GM12872 (cell line): ENCODE results near the gene FUS.

Source experiments
- TF ChIP-seq, protein P1 (sequence below): IDR thresholded peaks from 3 replicates; pipeline ENCODE4 v1.5.1; 2011; ENCODE audit warnings: low read depth, mild to moderate bottlenecking, low read length, moderate library complexity; ENCODE audit not compliant: insufficient read depth

The FUS gene

GRCh38 chr16:31221357-31222160 lies 41.6 kb downstream of the FUS start:
- TF ChIP-seq, protein P1, sequence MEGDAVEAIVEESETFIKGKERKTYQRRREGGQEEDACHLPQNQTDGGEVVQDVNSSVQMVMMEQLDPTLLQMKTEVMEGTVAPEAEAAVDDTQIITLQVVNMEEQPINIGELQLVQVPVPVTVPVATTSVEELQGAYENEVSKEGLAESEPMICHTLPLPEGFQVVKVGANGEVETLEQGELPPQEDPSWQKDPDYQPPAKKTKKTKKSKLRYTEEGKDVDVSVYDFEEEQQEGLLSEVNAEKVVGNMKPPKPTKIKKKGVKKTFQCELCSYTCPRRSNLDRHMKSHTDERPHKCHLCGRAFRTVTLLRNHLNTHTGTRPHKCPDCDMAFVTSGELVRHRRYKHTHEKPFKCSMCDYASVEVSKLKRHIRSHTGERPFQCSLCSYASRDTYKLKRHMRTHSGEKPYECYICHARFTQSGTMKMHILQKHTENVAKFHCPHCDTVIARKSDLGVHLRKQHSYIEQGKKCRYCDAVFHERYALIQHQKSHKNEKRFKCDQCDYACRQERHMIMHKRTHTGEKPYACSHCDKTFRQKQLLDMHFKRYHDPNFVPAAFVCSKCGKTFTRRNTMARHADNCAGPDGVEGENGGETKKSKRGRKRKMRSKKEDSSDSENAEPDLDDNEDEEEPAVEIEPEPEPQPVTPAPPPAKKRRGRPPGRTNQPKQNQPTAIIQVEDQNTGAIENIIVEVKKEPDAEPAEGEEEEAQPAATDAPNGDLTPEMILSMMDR: no peak

DNA sequence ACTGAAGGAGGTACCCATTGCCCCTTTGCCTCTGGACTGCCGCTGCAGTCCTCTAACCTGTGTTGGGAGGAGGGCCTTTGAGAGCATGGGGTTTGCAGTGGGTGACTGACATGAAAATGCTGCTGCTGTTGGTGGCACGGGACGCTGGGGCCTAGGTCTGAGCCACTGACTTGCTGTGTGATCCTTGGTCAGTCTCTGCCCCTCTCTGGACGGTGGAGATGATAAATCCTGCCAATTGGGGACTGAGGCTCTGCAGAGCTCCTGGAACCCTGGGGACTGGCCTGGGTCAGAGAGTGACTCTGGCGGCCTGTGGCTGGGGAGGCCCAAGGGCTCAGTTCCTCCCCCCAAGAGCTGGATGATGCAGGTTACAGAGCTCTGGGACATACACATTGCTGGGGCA lies 43.1 kb downstream of the FUS start:
- TF ChIP-seq, protein P1: no peak

DNA sequence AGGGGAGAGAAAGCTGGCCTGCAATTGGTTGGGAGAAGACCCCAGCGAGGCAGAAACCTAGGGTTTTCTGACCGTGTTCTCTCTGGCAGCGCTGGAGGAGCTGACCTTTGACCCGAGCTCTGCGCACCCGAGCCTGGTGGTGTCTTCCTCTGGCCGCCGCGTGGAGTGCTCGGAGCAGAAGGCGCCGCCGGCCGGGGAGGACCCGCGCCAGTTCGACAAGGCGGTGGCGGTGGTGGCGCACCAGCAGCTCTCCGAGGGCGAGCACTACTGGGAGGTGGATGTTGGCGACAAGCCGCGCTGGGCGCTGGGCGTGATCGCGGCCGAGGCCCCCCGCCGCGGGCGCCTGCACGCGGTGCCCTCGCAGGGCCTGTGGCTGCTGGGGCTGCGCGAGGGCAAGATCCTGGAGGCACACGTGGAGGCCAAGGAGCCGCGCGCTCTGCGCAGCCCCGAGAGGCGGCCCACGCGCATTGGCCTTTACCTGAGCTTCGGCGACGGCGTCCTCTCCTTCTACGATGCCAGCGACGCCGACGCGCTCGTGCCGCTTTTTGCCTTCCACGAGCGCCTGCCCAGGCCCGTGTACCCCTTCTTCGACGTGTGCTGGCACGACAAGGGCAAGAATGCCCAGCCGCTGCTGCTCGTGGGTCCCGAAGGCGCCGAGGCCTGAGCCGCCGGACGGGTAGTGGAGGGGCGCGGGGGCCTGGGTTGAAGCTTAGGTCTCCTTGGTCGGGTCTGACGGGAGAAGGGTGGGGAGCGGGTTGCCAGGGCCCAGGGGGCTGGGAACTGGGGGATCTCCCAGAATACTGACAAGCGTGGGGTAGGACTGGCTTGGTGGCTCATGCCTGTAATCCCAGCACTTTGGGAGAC lies 44.4 kb downstream of the FUS start:
- TF ChIP-seq, protein P1: no peak

DNA sequence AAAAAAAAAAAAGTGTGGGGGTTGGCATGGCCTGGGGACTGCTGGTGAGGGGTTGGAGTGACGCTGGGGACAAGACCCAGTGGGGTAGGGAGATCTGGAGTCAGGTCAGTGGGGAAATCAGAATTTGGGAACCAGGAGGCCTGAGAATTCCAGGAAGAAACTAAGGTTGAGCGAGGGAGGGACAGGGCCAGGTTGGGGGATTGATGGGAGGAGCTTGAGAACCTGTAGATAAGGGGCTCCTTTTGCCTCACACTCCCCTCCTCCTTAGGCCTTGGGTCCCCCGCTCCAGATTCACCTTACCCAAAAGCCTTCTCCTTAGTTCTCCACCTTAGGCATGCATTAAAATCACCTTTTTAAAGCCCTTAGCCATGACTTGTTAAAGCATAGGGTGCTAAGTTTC lies 45.3 kb downstream of the FUS start:
- TF ChIP-seq, protein P1: no peak

- TF ChIP-seq, protein P1: no peak
Observed at GRCh38 chr16:31228206-31228605, 48.3 kb downstream of the FUS start.

- TF ChIP-seq, protein P1: no peak
Observed at GRCh38 chr16:31229501-31229900, 49.6 kb downstream of the FUS start.

- TF ChIP-seq, protein P1: no peak
Observed at GRCh38 chr16:31238041-31238440, 58.1 kb downstream of the FUS start.
